Myocyte (in vitro differentiated cells): Measurements from ENCODE around the gene BTG4. TPM values are rescaled to one million over a fixed set of nuclear protein-coding genes. Genes with fewer than 3 reads are reported as not detected.

Experiments used
- microRNA counts: library from miRNA; unstranded; fragments of <30 nt; microRNA quantifications from one replicate; lab custom pipeline; 2016
- microRNA-seq: library from miRNA; unstranded; fragments of <30 nt; microRNA quantifications from one replicate; pipeline ENCODE4, GENCODE V29; 2016
- total RNA-seq: library from RNA; depleted of rRNA; stranded (reverse); fragments of >200 nt; gene quantifications from 2 replicates; pipeline ENCODE4 v1.2.3, GENCODE V29; 2014

BTG4 gene
- total RNA-seq, 1 donor from 2014 or later: not detected

MicroRNA genes within 50 kb of the gene (microRNA counts, 767-probe panel; counts per million panel counts)
- microRNA hsa-miR-34b-3p (lab: Ali Mortazavi, UCI): not detected
- not detected for microRNA hsa-miR-34c-3p (lab: Ali Mortazavi, UCI)
- microRNA hsa-miR-34c-5p (lab: Ali Mortazavi, UCI): 4,307 counts per million, percentile 3 among the panel's probes with 10 or more counts

Small RNA genes within 50 kb of the gene (microRNA-seq; reads per million reads assigned to microRNA genes)
- 75.3 reads per million, percentile 51 among the genes with 10 or more reads in this experiment for gene MIR34B
- gene MIR34C: 1,552 reads per million, percentile 84 among the genes with 10 or more reads in this experiment

Other genes with a start within 250 kb of the BTG4 start
- not detected in 2 replicates for gene POU2AF3, start 213.8 kb downstream of the BTG4 start, total RNA-seq
- not detected in 2 replicates for gene POU2AF1, start 133.1 kb downstream of the BTG4 start, total RNA-seq
- gene HOATZ, start 2.4 kb upstream of the BTG4 start, total RNA-seq: not detected in 2 replicates
- 15.0 and 28.3 TPM in 2 replicates for gene LAYN, start 28.3 kb upstream of the BTG4 start, total RNA-seq
- gene SIK2, start 90.1 kb upstream of the BTG4 start, total RNA-seq: 12.8 and 13.3 TPM in 2 replicates